Esophagus squamous epithelium (tissue), 4 donors: ENCODE data around the gene STX8.

Experiments
- CTCF ChIP-seq, 6 experiments: fragments of 450-650 bp in 4 of 6; fragments of 200-600 bp in 2 of 6; sonication (generic) in 2 of 6; IDR thresholded peaks; one replicate each; pipeline ENCODE4 v1.5.1; 2016 to 2019; ENCODE audit warnings: antibody characterized with exemption in 6 of 6, mild to moderate bottlenecking in 4 of 6, moderate library complexity in 4 of 6
- POLR2A ChIP-seq, 4 donors: fragments of 450-650 bp; IDR thresholded peaks; one replicate each; pipeline ENCODE4 v1.6.1; 2017; ENCODE audit warnings: antibody characterized with exemption in 4 of 4, mild to moderate bottlenecking in 4 of 4, moderate library complexity in 3 of 4

GRCh38 chr17:9206741-9207332, 368.8 kb downstream of the STX8 start:
- TF ChIP-seq POLR2A (IDR thresholded peaks at IDR 0.05) = no peak
- TF ChIP-seq CTCF (IDR thresholded peaks at IDR 0.05) = no peak
